NCI-H2029 treated with DMSO at 0.1 percent for 48 hours (cell line): ENCODE data around the gene ZC3H12A.
"Not testable (repeated sequence)": the region's sequence is repeated elsewhere in the genome, so short reads cannot be mapped to it uniquely, and the experiment has no call there.

Experiments
- DNase-seq: peaks from one replicate; lab custom pipeline; 2025; lab: John Stamatoyannopoulos, UW

Gene ZC3H12A

DNA sequence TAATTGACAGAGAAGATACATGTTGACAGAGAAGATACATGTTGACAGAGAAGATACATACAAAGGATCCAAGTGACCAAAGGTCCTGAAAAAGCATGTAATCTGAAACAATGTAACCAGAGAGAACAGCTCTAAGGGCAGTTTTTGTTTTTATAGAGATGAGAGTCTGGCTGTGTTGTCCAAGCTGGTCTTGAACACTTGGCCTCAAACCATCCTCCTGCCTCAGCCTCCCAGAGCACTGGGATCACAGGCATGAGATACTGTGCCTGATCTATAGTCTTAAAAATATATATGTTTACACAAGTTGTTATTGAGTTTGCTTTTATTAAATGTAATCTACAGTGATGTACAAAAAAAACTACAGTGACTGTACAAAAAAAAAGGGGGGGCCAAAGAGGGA, 27.7 kb downstream of the ZC3H12A start:
- no peak for DNase-seq

DNA sequence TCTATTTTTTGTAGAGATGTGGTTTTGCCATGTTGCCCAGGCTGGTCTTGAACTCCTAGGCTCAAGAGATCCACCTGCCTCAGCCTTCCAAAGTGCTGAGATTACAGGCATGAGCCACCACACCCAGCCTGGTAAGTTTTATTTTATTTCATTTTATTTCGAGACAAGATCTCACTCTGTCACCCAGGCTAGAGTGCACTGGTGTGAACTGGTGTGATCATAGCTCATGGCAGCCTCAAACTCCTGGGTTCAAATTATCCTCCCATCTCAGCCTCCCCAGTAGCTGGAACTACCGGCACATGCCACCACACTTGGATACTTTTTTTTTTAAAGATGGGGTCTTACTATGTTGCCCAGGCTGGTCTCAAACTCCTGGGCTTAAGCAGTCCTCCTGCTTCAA, 28.4 kb downstream of the ZC3H12A start:
- not testable (repeated sequence) for DNase-seq

DNA sequence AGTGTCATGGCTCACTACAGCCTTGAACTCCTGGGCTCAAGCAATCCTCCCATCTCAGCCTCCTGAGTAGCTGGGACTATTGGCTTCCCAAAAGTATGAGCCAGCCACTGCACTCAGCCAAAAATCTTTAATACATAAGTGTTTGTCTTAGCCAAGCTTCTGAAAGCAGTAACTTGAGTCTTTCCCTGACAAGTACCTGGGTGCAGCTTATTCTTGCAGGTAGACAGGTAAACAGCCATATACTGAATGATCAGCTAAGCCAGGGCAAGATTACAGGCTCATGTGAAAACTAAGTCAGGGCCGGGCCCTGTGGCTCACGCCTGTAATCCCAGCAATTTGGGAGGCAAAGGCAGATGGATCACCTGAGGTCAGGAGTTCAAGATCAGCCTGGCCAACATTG, 32.4 kb downstream of the ZC3H12A start:
- no peak for DNase-seq

DNA sequence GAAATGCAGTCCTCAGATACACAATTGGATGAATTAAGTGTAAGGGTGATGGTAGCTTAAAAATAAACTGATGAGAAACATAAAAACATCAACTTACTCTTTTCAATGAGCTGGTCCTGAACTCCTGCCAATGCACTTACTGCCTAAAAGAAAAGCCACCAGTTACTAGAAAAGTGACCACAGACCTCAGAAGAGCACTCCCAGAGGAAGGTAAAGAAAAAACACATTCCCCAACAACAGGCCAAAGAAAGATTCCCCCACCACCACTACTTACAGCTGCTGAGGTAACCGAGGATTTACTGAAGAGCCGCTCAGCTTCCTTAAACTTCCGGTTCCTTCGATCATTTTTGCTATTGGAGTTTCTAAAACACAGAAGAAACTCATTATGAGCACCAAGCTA, 34.8 kb downstream of the ZC3H12A start:
- no peak for DNase-seq

DNA sequence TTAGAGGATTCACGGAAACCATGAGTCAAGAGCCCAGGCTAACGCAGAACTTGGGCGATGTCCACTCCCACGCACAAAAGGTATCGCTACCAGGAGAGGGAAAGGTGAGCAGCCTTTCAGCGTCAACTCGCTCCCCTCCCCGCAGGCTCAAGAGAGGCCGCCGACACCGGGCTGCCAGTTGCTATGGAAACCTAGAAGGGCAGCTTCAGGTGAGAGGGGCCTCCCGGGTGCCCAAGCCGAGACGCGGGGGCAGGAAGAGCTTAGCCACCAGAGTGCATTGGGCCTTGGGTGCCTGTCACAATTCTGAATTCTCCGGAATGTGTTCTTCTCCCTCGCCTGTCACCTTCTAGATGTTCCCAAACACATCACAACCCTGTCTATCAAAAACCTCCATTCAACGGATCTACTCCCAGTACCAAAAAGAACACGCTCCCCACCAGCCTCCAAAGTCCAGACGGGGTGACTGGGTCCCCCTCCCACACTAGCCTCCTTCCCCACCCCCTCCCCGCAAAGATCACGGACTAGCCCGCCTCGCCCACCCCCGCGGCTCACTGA, 39.5 kb downstream of the ZC3H12A start:
- DNase-seq: peak; percentile 86

DNA sequence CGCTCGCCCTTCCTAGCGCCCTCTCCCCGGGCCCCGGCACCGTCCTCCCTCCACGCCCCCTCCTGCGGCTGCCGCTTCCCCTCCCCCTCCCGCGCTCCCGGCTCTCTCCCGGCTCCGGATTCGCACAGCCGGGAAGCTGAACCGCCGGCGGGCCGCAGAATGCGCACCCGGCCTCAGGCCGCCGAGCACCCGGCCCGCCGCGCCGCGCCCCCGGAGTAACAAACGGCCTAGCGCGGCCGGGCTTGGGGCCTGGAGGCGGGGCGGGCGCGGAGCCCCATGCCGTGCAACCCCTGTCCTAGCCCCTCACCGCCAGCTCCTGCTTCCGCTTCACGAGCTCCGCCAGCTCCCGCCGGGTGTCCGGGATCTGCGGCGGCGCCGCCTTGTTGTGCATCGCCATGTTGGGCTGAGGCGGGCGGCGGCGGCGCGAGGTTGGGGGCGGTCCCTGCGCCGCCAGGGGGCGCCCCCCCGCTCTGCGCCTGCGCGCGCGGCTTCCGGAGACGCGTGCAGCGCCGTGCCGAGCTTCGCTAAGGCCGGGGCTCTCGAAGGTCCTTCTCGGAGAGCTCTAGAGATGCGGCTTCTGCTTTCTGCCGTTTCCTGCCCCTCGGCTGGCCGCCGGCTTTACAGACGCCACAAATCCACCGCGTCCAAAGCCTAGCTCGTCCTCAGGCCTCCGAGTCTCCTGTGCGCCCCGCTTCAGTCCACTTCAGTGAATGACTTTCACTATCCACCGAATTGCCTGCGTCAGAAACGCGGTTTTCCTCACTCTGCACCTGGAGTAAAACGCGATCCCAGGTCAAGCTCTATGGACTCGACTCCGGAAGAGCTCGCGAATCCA, 40.2 kb downstream of the ZC3H12A start, which contains the start of gene MEAF6:
MEAF6 (minus strand) TSS at position 417 of the 835 bp plus-strand sequence; CDS start at position 397, 20 bp downstream.
- peak; percentile 94 for DNase-seq

DNA sequence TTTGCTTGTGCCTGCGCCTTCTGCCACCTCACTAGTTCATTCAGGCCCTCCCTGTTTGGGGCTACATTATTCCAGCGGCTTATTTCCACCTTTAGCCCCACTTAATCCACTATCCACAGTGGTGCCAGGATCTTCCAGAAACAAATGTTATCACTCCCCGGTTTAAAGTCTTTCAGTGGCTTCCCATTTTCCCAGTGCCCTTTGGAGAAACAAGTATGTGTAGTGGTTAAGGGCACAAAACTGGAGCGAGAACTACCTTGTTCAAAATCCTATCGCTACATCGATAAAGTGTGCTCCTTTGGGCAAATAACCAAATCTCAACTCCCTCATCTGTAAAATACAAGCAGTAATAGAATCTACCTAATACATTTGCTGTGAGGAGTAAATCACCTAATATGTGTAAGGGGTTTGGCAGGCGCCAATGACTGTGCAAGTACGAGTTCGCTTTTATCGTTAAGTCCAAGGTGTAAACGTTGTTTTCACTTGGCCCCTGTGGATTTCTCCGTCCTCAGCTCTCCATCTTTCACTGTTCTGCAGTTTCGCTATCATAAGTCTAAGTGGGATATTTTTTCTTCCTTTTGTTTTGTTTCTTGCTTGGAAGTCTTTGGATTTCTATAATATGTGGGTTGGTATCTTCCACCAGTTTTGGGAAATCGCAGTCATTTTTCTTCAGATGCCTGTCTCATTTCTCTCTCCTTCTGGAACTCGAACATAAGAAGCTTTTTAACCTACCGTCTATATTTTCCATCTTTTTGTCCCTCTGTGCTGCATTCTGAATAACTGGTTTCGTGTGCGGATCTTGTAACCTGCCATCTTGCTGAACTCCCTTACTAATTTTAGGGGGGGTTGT, 41.0 kb downstream of the ZC3H12A start:
- no peak for DNase-seq

DNA sequence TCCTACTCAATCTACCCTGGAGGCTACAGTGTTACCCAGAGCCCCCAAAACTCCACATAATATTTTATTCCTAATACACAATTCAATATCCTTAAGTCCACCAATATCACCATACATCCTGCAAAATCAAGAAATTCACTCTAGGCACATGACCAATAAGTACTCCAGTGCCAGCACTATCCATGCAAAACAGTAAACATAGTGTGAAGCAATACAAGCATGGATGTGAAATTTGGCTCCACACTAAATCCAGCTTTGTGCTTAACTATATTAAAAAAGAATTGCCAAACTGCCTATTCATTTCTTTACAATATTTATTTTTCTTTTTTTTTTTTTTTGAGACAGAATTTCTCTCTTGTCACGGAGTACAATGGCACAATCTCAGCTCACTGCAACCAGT, 43.2 kb downstream of the ZC3H12A start:
- no peak for DNase-seq

DNA sequence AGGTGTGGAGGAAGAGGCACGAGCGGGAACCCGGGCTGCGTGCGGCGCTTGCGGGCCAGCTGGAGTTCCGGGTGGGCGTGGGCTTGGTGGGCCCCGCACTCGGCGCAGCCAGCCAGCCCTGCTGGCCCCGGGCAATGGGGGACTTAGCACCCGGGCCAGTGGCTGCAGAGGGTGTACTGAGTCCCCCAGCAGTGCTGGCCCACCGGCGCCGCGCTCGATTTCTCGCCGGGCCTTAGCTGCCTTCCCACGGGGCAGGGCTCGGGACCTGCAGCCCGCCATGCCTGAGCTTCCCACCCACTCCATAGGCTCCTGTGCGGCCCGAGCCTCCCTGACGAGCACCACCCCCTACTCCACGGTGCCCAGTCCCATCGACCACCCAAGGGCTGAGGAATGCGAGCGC, 43.9 kb downstream of the ZC3H12A start:
- not testable (repeated sequence) for DNase-seq

DNA sequence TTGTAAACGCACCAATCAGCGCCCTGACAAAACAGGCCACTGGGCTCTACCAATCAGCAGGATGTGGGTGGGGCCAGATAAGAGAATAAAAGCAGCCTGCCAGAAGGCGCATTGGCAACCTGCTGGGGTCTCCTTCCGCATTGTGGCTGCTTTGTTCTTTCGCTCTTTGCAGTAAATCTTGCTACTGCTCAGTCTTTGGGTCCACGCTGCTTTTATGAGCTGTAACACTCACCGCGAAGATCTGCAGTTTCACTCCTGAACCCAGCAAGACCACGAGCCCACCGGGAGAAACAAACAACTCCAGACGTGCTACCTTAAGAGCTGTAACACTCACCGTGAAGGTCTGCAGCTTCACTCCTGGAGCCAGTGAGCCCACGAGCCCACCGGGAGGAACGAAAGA, 44.5 kb downstream of the ZC3H12A start:
- DNase-seq: not testable (repeated sequence)

DNA sequence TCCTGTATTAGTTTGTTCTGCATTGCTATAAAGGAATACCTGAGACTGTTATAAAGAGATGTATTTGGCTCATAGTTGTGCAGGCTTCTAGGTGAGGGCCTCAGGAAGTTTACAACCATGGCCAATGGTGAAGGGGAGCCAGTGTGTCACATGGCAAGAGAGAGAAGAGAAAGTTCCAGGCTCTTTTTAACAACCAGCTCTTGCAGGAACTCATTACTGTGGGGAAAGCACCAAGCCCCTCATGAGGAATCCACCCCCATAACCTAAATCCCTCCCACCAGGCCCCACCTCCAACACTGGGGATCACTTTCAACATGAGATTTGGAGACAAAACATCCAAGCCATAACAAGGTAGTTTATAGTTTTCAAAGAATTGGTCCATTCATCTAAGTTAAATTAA, 45.2 kb downstream of the ZC3H12A start:
- no peak for DNase-seq

DNA sequence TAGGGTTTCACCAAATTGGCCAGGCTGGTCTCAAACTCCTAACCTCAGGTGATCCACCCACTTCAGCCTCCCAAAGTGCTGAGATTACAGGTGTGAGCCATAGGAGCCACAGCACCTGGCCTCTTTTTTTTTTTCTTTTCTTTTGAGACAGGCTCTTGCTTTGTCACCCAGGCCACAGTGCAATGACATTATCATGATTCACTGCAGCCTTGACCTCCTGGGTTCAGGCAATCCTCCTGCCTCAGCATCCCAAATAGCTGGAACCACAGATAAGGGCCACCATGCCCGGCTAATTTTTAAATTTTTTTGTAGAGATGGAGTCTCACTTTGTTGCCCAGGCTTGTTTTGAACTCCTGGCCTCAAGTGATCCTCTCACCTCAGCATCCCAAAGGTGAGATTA, 55.5 kb downstream of the ZC3H12A start:
- not testable (repeated sequence) for DNase-seq

DNA sequence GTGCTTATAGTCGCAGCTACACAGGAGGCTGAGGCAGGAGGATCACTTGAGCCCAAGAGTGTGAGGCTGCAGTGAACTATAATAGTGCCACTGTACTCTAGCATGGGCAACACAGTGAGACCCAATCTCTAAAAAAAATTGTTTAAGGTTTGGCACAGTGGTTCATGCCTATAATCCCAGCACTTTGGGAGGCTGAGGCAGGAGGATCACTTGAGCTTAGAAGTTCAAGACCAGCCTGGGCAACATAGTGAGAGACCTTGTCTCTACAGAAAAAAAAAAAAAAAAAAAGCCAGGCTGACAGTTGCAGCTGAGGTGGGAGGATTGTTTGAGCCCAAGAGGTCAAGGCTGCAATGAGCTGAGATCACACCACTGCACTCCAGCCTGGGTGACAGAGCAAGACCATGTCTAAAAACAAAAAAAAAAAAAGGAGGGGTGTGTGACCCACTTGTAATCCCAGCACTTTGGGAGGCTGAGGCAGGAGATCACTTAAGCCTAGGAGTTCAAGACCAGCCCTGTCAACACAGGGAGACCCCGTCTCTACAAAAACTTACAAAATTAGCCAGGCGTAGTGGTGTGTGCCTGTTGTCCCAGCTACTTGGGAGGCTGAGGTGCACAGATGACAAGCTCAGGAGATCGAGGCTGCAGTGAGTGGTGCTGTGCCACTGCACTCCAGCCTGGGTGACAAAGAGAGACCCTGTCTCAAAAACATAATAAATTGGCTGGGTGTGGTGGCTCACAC, 58.2 kb downstream of the ZC3H12A start:
- not testable (repeated sequence) for DNase-seq

DNA sequence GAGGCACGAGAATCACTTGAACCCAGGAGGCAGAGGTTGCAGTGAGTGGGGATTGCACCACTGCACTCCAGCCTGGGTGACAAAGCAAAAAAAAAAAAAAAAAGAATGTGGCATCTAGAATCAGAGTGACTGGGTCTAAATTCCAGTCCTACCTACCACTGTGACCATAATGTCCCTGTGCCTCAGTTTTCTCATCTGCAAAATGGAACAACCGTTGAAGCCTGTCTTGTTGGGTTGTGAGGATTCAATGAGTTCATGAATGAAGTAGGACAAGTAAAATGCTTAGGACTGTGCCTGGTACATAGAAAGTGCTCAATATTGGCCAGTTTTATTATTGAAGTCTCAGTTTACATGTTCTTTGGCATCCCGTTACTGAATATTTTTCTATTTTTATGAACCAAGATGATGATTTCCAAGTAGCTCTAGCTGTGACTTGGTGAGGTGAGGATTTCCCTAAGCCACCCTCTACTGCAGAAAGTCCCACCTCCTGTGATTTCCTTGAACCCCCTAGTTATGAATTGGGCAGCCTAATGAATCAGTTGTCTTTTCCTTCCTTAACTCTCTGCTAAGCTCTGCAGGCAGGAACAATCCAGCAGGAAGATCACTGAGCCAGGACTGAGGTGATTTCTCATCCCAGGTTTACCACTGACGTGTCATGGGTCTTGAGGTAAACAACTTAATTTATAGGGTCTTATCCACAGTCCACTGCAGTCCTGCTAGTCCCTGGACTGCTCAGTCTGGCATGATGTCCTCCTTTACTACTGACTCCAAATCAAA, 59.1 kb downstream of the ZC3H12A start:
- no peak for DNase-seq
